Measurements from ENCODE around the gene FAM163B. TPM values are rescaled to one million over a fixed set of nuclear protein-coding genes. Genes with fewer than 3 reads are reported as not detected.

The FAM163B gene
- total RNA-seq, 1 experiment from 2014 or later = 2.0 TPM

DNA sequence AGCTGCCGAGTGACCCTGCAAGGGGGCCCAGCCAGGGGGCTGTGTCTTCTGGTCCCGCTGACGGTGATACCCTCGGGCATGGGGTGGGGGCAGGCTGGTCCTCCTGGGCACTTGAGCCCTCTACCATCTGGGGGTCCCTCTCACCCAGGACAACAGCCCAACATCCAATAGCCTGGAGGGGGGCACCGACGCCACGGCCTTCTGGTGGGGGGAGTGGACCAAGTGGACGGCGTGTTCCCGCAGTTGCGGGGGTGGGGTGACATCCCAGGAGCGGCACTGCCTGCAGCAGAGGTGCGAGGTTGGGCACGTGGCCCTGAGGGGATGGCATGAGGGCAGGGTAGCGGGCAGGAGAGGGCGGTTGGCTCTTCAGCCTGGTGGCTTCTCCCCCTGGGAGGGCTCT, 71.9 kb downstream of the FAM163B start:
- Mint-ChIP-seq H3K36me3 (no peaks in the 10 kb centered on the region), H3K4me3 (no peak overlapping the region), H3K27ac (no peak overlapping the region), H3K27me3 (ENCODE audit: low read depth) (peaks cover 25% of the 10 kb centered on the region), H3K9me3 (no peaks in the 10 kb centered on the region), H3K4me1 (peaks cover 31% of the 10 kb centered on the region)
- no peak for DNase-seq (ENCODE audit: low spot score)
- CTCF ChIA-PET = no interaction called here
- no peak for ATAC-seq
- POLR2A ChIA-PET = no interaction called here
- TF ChIP-seq ZNF416 (CRISPR knock-in tag; IDR thresholded peaks at IDR 0.05) (no peak), ZNF396 (CRISPR knock-in tag; IDR thresholded peaks at IDR 0.05; ENCODE audit: borderline replicate concordance) (no peak), SMAD3 (CRISPR knock-in tag; IDR thresholded peaks at IDR 0.05; ENCODE audit: borderline replicate concordance) (no peak), CTCF (IDR thresholded peaks at IDR 0.05) (no peak), NFATC4 (CRISPR knock-in tag; IDR thresholded peaks at IDR 0.05) (no peak)

DNA sequence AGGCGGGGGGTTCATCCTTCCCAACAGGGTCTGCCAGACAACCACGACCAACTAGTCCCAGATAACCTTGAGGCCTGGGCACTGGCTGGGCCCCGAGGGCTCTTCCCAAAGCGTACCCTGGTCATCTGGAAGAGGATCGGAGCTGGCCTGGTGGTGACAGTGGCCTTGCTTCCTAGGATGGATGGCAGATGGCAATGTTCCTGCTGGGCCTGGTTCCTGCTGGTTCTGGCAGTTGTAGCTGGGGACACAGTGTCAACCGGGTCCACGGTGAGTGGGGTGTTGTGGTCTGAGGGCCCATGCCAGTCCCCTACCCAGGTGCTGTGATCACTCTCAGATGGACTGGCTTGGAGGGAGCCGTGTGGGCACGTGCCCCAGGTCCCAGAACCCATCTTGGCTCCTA, 72.7 kb downstream of the FAM163B start:
- DNase-seq (ENCODE audit: low spot score) (no peak), ATAC-seq (no peak)
- Mint-ChIP-seq H3K4me3 (no peak overlapping the region), H3K27ac (no peak overlapping the region), H3K4me1 (peaks cover 31% of the 10 kb centered on the region), H3K36me3 (no peaks in the 10 kb centered on the region), H3K27me3 (ENCODE audit: low read depth) (peaks cover 25% of the 10 kb centered on the region), H3K9me3 (no peaks in the 10 kb centered on the region)
- POLR2A ChIA-PET = no interaction called here
- CTCF ChIA-PET = no interaction called here
- TF ChIP-seq, protein P1, sequence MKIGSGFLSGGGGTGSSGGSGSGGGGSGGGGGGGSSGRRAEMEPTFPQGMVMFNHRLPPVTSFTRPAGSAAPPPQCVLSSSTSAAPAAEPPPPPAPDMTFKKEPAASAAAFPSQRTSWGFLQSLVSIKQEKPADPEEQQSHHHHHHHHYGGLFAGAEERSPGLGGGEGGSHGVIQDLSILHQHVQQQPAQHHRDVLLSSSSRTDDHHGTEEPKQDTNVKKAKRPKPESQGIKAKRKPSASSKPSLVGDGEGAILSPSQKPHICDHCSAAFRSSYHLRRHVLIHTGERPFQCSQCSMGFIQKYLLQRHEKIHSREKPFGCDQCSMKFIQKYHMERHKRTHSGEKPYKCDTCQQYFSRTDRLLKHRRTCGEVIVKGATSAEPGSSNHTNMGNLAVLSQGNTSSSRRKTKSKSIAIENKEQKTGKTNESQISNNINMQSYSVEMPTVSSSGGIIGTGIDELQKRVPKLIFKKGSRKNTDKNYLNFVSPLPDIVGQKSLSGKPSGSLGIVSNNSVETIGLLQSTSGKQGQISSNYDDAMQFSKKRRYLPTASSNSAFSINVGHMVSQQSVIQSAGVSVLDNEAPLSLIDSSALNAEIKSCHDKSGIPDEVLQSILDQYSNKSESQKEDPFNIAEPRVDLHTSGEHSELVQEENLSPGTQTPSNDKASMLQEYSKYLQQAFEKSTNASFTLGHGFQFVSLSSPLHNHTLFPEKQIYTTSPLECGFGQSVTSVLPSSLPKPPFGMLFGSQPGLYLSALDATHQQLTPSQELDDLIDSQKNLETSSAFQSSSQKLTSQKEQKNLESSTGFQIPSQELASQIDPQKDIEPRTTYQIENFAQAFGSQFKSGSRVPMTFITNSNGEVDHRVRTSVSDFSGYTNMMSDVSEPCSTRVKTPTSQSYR (CRISPR knock-in tag; IDR thresholded peaks at IDR 0.05) = no peak
- TF ChIP-seq GABPB1 (CRISPR knock-in tag; IDR thresholded peaks at IDR 0.05) (no peak), ZNF121 (CRISPR knock-in tag; IDR thresholded peaks at IDR 0.05) (no peak), OVOL2 (CRISPR knock-in tag; IDR thresholded peaks at IDR 0.05; ENCODE audit: borderline replicate concordance) (no peak), NFE2L1 (CRISPR knock-in tag; IDR thresholded peaks at IDR 0.05) (no peak), FOXP4 (CRISPR knock-in tag; IDR thresholded peaks at IDR 0.05) (no peak), MLX (CRISPR knock-in tag; IDR thresholded peaks at IDR 0.05) (no peak), NR3C1 (CRISPR knock-in tag; conservative IDR thresholded peaks at IDR 0.05; ENCODE audit: low read depth) (no peak), TEAD1 (CRISPR knock-in tag; IDR thresholded peaks at IDR 0.05) (no peak), AFF4 (CRISPR knock-in tag; IDR thresholded peaks at IDR 0.05; ENCODE audit: borderline replicate concordance) (no peak)

All from WTC11 (cell line).